Activated CD8-positive, alpha-beta memory T cell treated with anti-CD3 and anti-CD28 coated beads, Interleukin-2, amount 50 U/mL, for 1 hour (primary cell): Measurements from ENCODE around the gene PIAS1.
"Not testable (repeated sequence)": the region's sequence is repeated elsewhere in the genome, so short reads cannot be mapped to it uniquely, and the experiment has no call there.

Source experiments
- DNase-seq: peaks from one replicate; pipeline ENCODE4 v3.0.0-alpha.2; 2020; ENCODE audit errors: extremely low read depth

PIAS1 gene

GRCh38 chr15:68218331-68218730, 164.2 kb downstream of the PIAS1 start:
- no peak for DNase-seq

- no peak for DNase-seq
These were observed 165.0 kb downstream of the PIAS1 start for GRCh38 chr15:68218847-68219798.

- DNase-seq, result no peak
These were observed 166.4 kb downstream of the PIAS1 start for GRCh38 chr15:68220489-68220888.

- DNase-seq, result no peak
These were observed 166.9 kb downstream of the PIAS1 start for GRCh38 chr15:68220967-68221366.

- not testable (repeated sequence) for DNase-seq
These were observed 167.7 kb downstream of the PIAS1 start for GRCh38 chr15:68221530-68222431.

- DNase-seq, result not testable (repeated sequence)
These were observed 168.3 kb downstream of the PIAS1 start for GRCh38 chr15:68222432-68222743.

- DNase-seq, result no peak
These were observed 169.1 kb downstream of the PIAS1 start for GRCh38 chr15:68223171-68223570.

GRCh38 chr15:68224108-68224507, 170.0 kb downstream of the PIAS1 start:
- DNase-seq, result no peak

GRCh38 chr15:68224546-68225250, 170.6 kb downstream of the PIAS1 start:
- no peak for DNase-seq

- not testable (repeated sequence) for DNase-seq
These were observed 171.3 kb downstream of the PIAS1 start for GRCh38 chr15:68225442-68225841.

GRCh38 chr15:68227643-68228142, 173.6 kb downstream of the PIAS1 start:
- no peak for DNase-seq

- no peak for DNase-seq
These were observed 174.2 kb downstream of the PIAS1 start for GRCh38 chr15:68228143-68228970.

- no peak for DNase-seq
These were observed 174.9 kb downstream of the PIAS1 start for GRCh38 chr15:68228971-68229385.

GRCh38 chr15:68229386-68230156, 175.5 kb downstream of the PIAS1 start, which contains the start of gene CLN6:
CLN6 (minus strand) TSS chr15:68229728; CDS start chr15:68229584, 144 bp downstream.
- peak; percentile 32 for DNase-seq

- no peak for DNase-seq
These were observed 176.3 kb downstream of the PIAS1 start for GRCh38 chr15:68230157-68231100.

- DNase-seq, result no peak
These were observed 177.1 kb downstream of the PIAS1 start for GRCh38 chr15:68231102-68231818.

GRCh38 chr15:68232449-68232848, 178.3 kb downstream of the PIAS1 start:
- no peak for DNase-seq

- no peak for DNase-seq
These were observed 178.8 kb downstream of the PIAS1 start for GRCh38 chr15:68232937-68233336.
